ENCODE measurements around the gene OTUD4.

DNA sequence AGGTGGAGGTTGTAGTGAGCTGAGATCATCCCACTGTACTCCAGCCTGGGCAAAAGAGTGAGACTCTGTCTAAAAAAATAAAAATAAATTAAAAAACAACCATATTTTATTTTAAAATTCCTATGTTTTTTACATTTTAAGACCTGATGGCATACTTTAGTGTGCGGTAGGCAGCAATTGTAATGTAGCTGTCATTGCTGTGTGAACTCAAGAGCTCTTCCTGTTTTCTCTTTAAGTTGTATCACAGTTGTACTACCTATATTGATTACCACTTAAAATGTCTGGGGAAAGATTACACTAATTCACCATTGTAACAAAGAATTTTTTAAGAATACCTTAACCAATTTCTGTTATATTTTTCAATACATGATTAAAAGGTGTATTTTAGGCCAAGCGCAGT lies 55.0 kb downstream of the OTUD4 start:
- no peak for TF ChIP-seq POLR2A (IDR thresholded peaks at IDR 0.05)
- TF ChIP-seq, protein P1, sequence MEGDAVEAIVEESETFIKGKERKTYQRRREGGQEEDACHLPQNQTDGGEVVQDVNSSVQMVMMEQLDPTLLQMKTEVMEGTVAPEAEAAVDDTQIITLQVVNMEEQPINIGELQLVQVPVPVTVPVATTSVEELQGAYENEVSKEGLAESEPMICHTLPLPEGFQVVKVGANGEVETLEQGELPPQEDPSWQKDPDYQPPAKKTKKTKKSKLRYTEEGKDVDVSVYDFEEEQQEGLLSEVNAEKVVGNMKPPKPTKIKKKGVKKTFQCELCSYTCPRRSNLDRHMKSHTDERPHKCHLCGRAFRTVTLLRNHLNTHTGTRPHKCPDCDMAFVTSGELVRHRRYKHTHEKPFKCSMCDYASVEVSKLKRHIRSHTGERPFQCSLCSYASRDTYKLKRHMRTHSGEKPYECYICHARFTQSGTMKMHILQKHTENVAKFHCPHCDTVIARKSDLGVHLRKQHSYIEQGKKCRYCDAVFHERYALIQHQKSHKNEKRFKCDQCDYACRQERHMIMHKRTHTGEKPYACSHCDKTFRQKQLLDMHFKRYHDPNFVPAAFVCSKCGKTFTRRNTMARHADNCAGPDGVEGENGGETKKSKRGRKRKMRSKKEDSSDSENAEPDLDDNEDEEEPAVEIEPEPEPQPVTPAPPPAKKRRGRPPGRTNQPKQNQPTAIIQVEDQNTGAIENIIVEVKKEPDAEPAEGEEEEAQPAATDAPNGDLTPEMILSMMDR (IDR thresholded peaks at IDR 0.05) = no peak

All from suprapubic skin (tissue), 3 donors.